Karpas-422 (cell line): ENCODE data around the gene SMKR1. TPM values are rescaled to one million over a fixed set of nuclear protein-coding genes. Genes with fewer than 3 reads are reported as not detected.
A peak's percentile ranks its signal among the peaks of the same experiment; 100 is the strongest.

Source experiments
- DNase-seq: peaks from one replicate; pipeline ENCODE4 v3.0.0-alpha.2; 2015
- H2AFZ ChIP-seq: fragments of 200-600 bp; sonication (generic); 2 replicates; pipeline ENCODE4 v1.6.1; 2014; ENCODE audit warnings: antibody characterized with exemption, low read length, mixed read lengths
- H3K27ac ChIP-seq: fragments of 200-600 bp; sonication (generic); 2 replicates; pipeline ENCODE4 v1.5.1; 2014; ENCODE audit warnings: mild to moderate bottlenecking, low read length, moderate library complexity
- H3K27me3 ChIP-seq: fragments of 200-600 bp; sonication (generic); 2 replicates; pipeline ENCODE4 v1.6.1; 2014; ENCODE audit warnings: low read length, mixed read lengths
- H3K36me3 ChIP-seq: fragments of 200-600 bp; sonication (generic); 2 replicates; pipeline ENCODE4 v1.6.1; 2014; ENCODE audit warnings: low read length, mixed read lengths; ENCODE audit not compliant: insufficient read depth
- H3K4me1 ChIP-seq: fragments of 200-600 bp; sonication (generic); 2 replicates; pipeline ENCODE4 v1.6.1; 2014; ENCODE audit warnings: mild to moderate bottlenecking, low read length, mixed read lengths
- H3K4me2 ChIP-seq: fragments of 200-600 bp; sonication (generic); 2 replicates; pipeline ENCODE4 v1.6.1; 2014; ENCODE audit warnings: low read length, low read depth, mild to moderate bottlenecking; ENCODE audit not compliant: poor library complexity, severe bottlenecking
- H3K4me3 ChIP-seq: fragments of 200-600 bp; sonication (generic); 2 replicates; pipeline ENCODE4 v1.5.1; 2014; ENCODE audit warnings: mild to moderate bottlenecking, antibody characterized with exemption, low read length, mixed read lengths
- H3K79me2 ChIP-seq: fragments of 200-600 bp; sonication (generic); 2 replicates; pipeline ENCODE4 v1.6.1; 2014; ENCODE audit warnings: mild to moderate bottlenecking, low read length, mixed read lengths
- H3K9ac ChIP-seq: fragments of 200-600 bp; sonication (generic); 2 replicates; pipeline ENCODE4 v1.6.0; 2014; ENCODE audit warnings: low read length
- H3K9me2 ChIP-seq: fragments of 200-600 bp; sonication (generic), shearing (Covaris generic); replicated peaks from 2 replicates; pipeline ENCODE4 v1.6.0; 2014; ENCODE audit warnings: mild to moderate bottlenecking, low read length, moderate library complexity; ENCODE audit not compliant: insufficient read depth
- H3K9me3 ChIP-seq: fragments of 300-700, 200-600 bp; sonication (generic); 2 replicates; pipeline ENCODE4 v1.6.1; 2014; ENCODE audit warnings: low read length, mixed read lengths
- H4K20me1 ChIP-seq: fragments of 200-600 bp; sonication (generic); 2 replicates; pipeline ENCODE4 v1.6.1; 2014; ENCODE audit warnings: mild to moderate bottlenecking, antibody characterized with exemption, low read length, low read depth; ENCODE audit not compliant: insufficient read depth
- total RNA-seq: library from RNA; depleted of rRNA; stranded (reverse); fragments of >200 nt; shearing (Covaris generic); gene quantifications from 2 replicates; pipeline ENCODE4 v1.2.3, GENCODE V29; 2014; ENCODE audit warnings: low replicate concordance

The SMKR1 gene
- total RNA-seq, 1 experiment from 2014 or later, result not detected

DNA sequence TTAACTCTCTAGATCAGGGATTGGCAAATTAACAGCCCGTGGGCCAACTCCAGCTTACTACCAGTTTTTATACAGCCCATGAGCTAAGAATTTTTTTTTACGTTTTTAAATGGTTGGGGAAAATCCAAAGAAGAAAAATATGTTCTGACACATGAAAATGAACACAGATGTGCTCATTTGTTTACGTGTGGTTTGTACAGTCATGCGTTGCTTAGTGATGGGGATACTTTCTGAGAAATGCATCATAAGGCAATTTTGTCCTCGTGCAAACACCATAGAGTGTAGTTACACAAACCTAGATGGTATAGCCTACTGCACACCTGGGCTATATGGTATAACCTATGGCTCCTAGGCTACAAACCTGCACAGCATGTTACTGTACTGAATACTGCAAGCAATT, 8.3 kb upstream of the SMKR1 start:
- Histone ChIP-seq H3K4me3 (no peak overlapping the region), H3K4me1 (peaks cover 10% of the 10 kb centered on the region), H3K27ac (no peak overlapping the region), H3K27me3 (no peaks in the 10 kb centered on the region), H3K9ac (no peak overlapping the region), H3K9me2 (no peaks in the 10 kb centered on the region), H3K79me2 (no peaks in the 10 kb centered on the region), H3K9me3 (no peaks in the 10 kb centered on the region), H3K4me2 (no peak overlapping the region), H4K20me1 (no peaks in the 10 kb centered on the region), H2AFZ (no peak overlapping the region), H3K36me3 (no peaks in the 10 kb centered on the region)
- no peak for DNase-seq

GRCh38 chr7:129495987-129496386, 6.3 kb upstream of the SMKR1 start:
- Histone ChIP-seq H3K79me2 (no peaks in the 10 kb centered on the region), H2AFZ (no peak overlapping the region), H3K9me2 (no peaks in the 10 kb centered on the region), H3K27me3 (no peaks in the 10 kb centered on the region), H4K20me1 (no peaks in the 10 kb centered on the region), H3K4me3 (no peak overlapping the region), H3K36me3 (no peaks in the 10 kb centered on the region), H3K9me3 (no peaks in the 10 kb centered on the region), H3K27ac (no peak overlapping the region), H3K4me2 (no peak overlapping the region), H3K9ac (no peak overlapping the region), H3K4me1 (peaks cover 16% of the 10 kb centered on the region)
- DNase-seq, result no peak

DNA sequence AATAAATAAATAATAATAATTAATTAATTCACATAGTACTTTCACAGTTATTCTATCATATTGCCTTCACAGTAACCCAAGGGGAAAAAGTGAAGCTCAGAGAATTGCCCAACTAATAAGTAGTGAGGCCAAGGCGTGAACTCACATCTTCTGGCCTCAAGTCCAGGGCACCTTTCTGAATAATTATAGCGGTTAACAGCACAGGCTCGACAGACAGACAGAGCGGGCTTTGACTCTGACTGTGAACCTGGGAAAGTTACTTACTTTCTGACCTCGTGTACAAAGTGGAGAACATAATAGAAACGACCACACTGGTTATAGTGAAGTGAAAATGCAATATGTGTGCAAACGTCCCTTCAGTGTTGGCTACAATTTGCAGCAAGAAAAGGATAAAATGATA, 5.7 kb upstream of the SMKR1 start:
- Histone ChIP-seq H3K9me2 (no peaks in the 10 kb centered on the region), H3K4me1 (peaks cover 18% of the 10 kb centered on the region), H2AFZ (no peak overlapping the region), H3K4me3 (no peak overlapping the region), H3K27ac (no peak overlapping the region), H4K20me1 (no peaks in the 10 kb centered on the region), H3K9ac (no peak overlapping the region), H3K27me3 (no peaks in the 10 kb centered on the region), H3K79me2 (no peaks in the 10 kb centered on the region), H3K9me3 (no peaks in the 10 kb centered on the region), H3K4me2 (no peak overlapping the region), H3K36me3 (no peaks in the 10 kb centered on the region)
- no peak for DNase-seq

DNA sequence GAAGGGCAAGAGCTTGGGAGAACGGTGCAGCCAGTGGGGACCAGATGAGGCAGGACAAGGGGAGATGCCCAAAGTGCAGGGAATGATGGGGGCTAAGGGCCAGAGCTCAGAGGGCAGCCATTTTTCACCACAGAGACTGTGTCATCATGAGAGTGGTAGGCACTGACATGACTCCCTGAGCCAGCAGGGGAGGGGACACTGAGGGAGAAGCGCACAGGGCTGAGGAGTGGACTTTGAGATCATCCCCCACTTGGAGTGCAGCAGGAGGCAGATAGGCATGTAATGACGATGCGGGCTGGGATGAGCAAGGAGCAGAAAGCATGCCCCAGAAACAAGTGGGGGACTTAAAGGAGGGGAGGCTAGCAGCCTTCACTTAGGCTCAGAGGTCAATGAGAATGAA, 5.2 kb upstream of the SMKR1 start:
- Histone ChIP-seq H3K9me2 (no peaks in the 10 kb centered on the region), H3K27me3 (no peaks in the 10 kb centered on the region), H3K9ac (no peak overlapping the region), H3K4me1 (peaks cover 22% of the 10 kb centered on the region), H3K4me3 (no peak overlapping the region), H3K9me3 (no peaks in the 10 kb centered on the region), H3K36me3 (no peaks in the 10 kb centered on the region), H2AFZ (no peak overlapping the region), H4K20me1 (no peaks in the 10 kb centered on the region), H3K79me2 (no peaks in the 10 kb centered on the region), H3K27ac (no peak overlapping the region), H3K4me2 (no peak overlapping the region)
- DNase-seq, result no peak

GRCh38 chr7:129498021-129498420, 4.3 kb upstream of the SMKR1 start:
- no peaks in the 10 kb centered on the region for H3K36me3 ChIP-seq
- no peak overlapping the region for H2AFZ ChIP-seq
- H3K4me3 ChIP-seq, result no peak overlapping the region
- DNase-seq, result no peak
- H3K4me1 ChIP-seq, result peaks cover 28% of the 10 kb centered on the region
- H3K9me3 ChIP-seq, result no peaks in the 10 kb centered on the region
- no peaks in the 10 kb centered on the region for H4K20me1 ChIP-seq
- no peaks in the 10 kb centered on the region for H3K79me2 ChIP-seq
- no peaks in the 10 kb centered on the region for H3K9me2 ChIP-seq
- no peaks in the 10 kb centered on the region for H3K27me3 ChIP-seq
- H3K9ac ChIP-seq, result no peak overlapping the region
- H3K27ac ChIP-seq, result no peak overlapping the region
- H3K4me2 ChIP-seq, result no peak overlapping the region

GRCh38 chr7:129499999-129500398, 2.3 kb upstream of the SMKR1 start:
- H2AFZ ChIP-seq, result no peak overlapping the region
- peak overlapping the region; percentile 11 for H3K4me2 ChIP-seq

DNA sequence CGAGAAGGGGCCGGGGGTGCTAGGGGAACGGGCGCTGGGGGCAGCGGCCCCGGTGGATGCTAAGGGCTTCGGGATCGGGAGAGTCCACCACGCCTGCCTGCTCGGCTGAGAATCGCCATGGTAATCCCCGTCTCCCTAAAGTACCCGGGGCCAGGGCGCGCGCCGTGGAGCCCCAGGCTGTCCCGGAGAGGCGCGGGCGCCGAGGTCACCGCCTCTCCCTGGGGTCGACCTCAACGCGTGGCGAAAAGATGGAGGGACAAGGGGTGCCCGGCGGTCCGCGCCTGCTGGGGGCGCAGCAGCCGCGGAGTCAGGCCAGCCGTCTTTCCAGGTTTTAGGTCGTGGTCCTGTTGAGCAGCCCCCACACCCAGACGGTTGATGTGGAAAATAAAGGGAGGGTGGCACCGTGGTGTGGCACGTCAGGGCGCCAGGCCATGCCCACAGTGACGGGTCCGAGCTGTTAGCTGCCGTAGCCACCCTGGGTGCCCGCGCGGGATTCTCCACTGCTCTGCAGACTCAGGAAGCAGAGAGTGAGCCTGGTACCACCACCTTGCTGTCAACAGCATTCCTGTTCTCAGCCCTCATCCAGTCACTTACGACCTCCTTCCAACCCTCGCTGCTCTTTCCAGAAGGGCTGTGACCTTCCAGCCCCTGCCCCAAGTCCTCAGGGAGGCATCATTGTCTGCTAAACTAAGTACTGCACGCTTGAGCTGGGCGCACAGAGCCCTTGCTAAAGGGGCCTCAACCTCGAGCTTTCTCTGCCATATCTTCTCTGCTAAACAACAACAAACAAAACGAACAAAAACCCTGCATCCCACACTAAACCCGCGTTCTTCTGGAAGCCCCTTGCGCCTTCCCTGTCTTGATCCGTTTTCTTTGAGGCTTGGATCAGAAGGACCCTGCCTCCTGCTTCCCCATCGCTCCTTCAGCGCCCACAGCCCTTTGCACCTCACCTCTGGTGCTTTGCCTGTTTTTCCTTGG, 666 bp downstream of the SMKR1 start:
- no peaks in the 10 kb centered on the region for H3K79me2 ChIP-seq
- H3K4me1 ChIP-seq, result peaks cover 18% of the 10 kb centered on the region
- H3K4me2 ChIP-seq, result peak overlapping the region; percentile 84
- DNase-seq, result no peak
- no peaks in the 10 kb centered on the region for H3K9me3 ChIP-seq
- H2AFZ ChIP-seq, result peak overlapping the region; percentile 65; the same call in 1 of the 2 replicates
- H3K27me3 ChIP-seq, result no peaks in the 10 kb centered on the region
- H3K4me3 ChIP-seq, result peak overlapping the region; percentile 70
- no peak overlapping the region for H3K27ac ChIP-seq
- H3K9me2 ChIP-seq, result no peaks in the 10 kb centered on the region
- no peaks in the 10 kb centered on the region for H3K36me3 ChIP-seq
- peak overlapping the region; percentile 55 for H3K9ac ChIP-seq
- no peaks in the 10 kb centered on the region for H4K20me1 ChIP-seq

More at GRCh38 chr7:129499999-129500398, 2.3 kb upstream of the SMKR1 start:
- no peak overlapping the region for H3K4me3 ChIP-seq
- H4K20me1 ChIP-seq, result no peaks in the 10 kb centered on the region
- DNase-seq, result no peak
- no peaks in the 10 kb centered on the region for H3K36me3 ChIP-seq
- H3K9me2 ChIP-seq, result no peaks in the 10 kb centered on the region
- no peaks in the 10 kb centered on the region for H3K27me3 ChIP-seq
- H3K9ac ChIP-seq, result no peak overlapping the region
- H3K9me3 ChIP-seq, result no peaks in the 10 kb centered on the region
- no peaks in the 10 kb centered on the region for H3K79me2 ChIP-seq
- H3K4me1 ChIP-seq, result peaks cover 18% of the 10 kb centered on the region
- H3K27ac ChIP-seq, result no peak overlapping the region

GRCh38 chr7:129503725-129504124, 1.4 kb downstream of the SMKR1 start:
- DNase-seq, result no peak
- H3K27ac ChIP-seq, result no peak overlapping the region
- no peak overlapping the region for H3K4me2 ChIP-seq
- H2AFZ ChIP-seq, result no peak overlapping the region
- no peaks in the 10 kb centered on the region for H3K27me3 ChIP-seq
- H3K79me2 ChIP-seq, result no peaks in the 10 kb centered on the region
- no peaks in the 10 kb centered on the region for H3K9me3 ChIP-seq
- no peak overlapping the region for H3K4me3 ChIP-seq
- no peaks in the 10 kb centered on the region for H3K9me2 ChIP-seq
- peaks cover 18% of the 10 kb centered on the region for H3K4me1 ChIP-seq
- H4K20me1 ChIP-seq, result no peaks in the 10 kb centered on the region
- no peak overlapping the region for H3K9ac ChIP-seq
- H3K36me3 ChIP-seq, result no peaks in the 10 kb centered on the region
